Retinal pigment epithelial cell (primary cell): ENCODE data around the gene ISCU.
A peak's percentile ranks its signal among the peaks of the same experiment; 100 is the strongest.

Source experiments
- DNase-seq: peaks from one replicate; pipeline ENCODE4 v3.0.0-alpha.2; 2010; ENCODE audit warnings: low read depth
- H3K4me3 ChIP-seq: 2 replicates; pipeline ENCODE4 v1.5.1; 2011; ENCODE audit warnings: mild to moderate bottlenecking, low read length, control low read depth, moderate library complexity
- CTCF ChIP-seq: conservative IDR thresholded peaks from 2 replicates; pipeline ENCODE4 v1.5.1; 2011; ENCODE audit warnings: low read depth, low read length, control low read depth, inconsistent platforms

The ISCU gene

GRCh38 chr12:108565146-108565545 is 2.8 kb downstream of the ISCU start:
- DNase-seq: no peak
- TF ChIP-seq CTCF: no peak
- no peak overlapping the region for H3K4me3 ChIP-seq

GRCh38 chr12:108565976-108566375 is 3.6 kb downstream of the ISCU start:
- H3K4me3 ChIP-seq: no peak overlapping the region
- TF ChIP-seq CTCF: no peak
- peak; percentile 76 for DNase-seq

GRCh38 chr12:108566452-108566851 is 4.1 kb downstream of the ISCU start:
- TF ChIP-seq CTCF: no peak
- no peak for DNase-seq
- no peak overlapping the region for H3K4me3 ChIP-seq

GRCh38 chr12:108567406-108568337 is 5.3 kb downstream of the ISCU start:
- H3K4me3 ChIP-seq: no peak overlapping the region
- no peak for TF ChIP-seq CTCF
- DNase-seq: no peak

- no peak overlapping the region for H3K4me3 ChIP-seq
- DNase-seq: no peak
- TF ChIP-seq CTCF: no peak
These were observed 6.2 kb downstream of the ISCU start for GRCh38 chr12:108568338-108569154.

- no peak for DNase-seq
- no peak overlapping the region for H3K4me3 ChIP-seq
- TF ChIP-seq CTCF: peak; percentile 49
These were observed 8.6 kb downstream of the ISCU start for GRCh38 chr12:108570743-108571608.
